HTR-8/SVneo (cell line): ENCODE measurements around the gene NEK5.
"Not testable (repeated sequence)": the region's sequence is repeated elsewhere in the genome, so short reads cannot be mapped to it uniquely, and the experiment has no call there.

Experiments
- DNase-seq: peaks from one replicate; pipeline ENCODE4 v3.0.0; 2011; ENCODE audit warnings: low spot score, mixed read lengths; ENCODE audit not compliant: insufficient read length
- FAIRE-seq: peaks from 2 replicates; lab custom pipeline; 2011; peaks lifted over from hg19 to GRCh38; lab: Jason Lieb, UNC

The NEK5 gene

DNA sequence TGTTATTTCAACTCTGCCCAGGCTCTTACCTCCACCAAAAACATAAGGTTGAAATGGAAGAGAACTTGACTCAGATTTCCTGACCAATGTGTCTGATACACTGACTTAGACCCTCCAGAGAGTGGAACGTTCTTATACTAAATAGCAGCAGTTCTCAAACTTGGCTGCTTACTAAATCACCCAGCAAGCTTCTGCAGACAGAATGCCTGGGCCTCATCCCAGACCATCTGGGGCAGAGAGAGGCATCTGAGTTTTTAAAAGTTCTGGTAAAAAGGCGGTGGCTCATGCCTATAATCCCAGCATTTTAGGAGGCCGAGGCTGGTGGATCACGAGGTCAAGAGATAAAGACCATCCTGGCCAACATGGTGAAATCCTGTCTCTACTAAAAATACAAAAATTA lies 46.3 kb downstream of the NEK5 start:
- no peak for DNase-seq
- no peak for FAIRE-seq

DNA sequence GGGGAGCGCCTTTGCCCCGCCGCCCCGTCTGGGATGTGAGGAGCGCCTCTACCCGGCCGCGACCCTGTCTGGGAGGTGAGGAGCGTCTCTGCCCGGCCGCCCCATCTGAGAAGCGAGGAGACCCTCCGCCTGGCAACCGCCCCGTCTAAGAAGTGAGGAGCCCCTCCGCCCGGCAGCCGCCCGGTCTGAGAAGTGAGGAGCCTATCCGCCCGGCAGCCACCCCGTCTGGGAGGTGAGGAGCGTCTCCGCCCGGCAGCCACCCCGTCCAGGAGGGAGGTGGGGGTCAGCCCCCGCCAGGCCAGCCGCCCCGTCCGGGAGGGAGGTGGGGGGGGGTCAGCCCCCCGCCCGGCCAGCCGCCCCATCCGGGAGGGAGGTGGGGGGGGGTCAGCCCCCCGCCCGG lies 49.0 kb downstream of the NEK5 start:
- not testable (repeated sequence) for FAIRE-seq, DNase-seq

DNA sequence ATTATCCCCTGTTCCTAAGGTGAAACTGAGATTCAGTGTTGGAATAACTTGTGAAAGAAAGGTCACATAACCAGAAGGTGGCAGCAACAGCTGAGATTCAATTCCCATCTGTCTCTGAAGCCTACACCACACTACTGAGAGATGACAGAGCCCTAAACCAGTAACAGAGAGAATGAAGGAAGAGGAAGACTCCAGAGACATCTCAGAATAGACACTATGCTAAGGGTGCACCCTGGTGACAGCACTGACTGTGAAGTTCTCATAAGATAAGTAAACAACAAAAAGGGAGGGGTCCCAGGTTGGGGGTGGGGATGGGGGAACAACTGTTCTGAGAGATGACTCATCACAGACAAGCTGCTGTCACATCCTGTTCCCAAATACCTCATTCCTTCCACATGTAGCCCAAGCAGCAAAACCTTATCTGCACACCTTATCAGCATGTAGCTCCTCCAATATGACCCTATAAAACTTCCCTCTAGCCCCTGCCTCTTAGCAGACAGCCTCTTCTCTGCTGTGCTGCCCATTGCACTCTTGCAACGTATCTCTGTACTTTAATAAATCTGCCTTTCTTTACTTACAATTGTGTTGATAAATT lies 57.8 kb downstream of the NEK5 start:
- FAIRE-seq (no peak), DNase-seq (peak; percentile 14)

DNA sequence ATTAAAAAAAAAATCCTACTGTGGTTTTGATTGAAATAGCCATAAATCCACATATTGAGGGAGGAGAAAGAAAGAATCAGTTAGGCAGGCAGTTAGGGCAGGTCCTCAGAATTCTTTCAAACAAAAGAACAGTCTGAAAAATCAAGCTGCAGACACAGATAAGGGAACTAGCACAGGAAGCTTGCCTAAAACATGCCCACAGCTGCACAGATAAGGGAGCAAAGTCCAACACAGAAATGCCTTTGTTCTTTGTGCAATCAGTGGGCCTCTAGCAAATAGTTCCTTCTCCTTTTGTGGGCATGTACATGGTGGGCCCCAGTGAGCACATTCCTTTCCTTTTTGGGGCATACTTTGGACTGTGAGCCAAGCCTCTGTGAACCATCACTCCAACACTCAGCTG lies 61.6 kb downstream of the NEK5 start:
- FAIRE-seq: no peak
- no peak for DNase-seq

DNA sequence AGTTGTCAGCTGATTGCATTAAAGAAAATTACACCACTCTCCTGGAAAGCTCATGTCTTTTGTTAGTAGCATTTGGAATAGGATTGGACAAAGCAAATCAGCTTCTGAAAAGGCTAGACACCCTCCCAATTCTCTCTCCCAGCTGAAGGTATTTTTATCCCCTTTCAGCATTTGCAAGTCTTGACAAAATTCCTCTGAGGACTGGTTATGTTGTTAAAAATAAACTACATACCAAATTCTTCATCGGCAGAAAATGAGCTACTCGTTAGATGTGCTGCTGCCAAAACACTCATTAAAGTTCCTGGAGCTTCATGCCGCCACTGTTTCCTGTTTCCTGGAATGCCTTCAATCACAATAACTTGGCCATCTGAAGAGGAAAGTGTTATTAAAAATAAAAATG lies 67.3 kb downstream of the NEK5 start:
- no peak for FAIRE-seq
- DNase-seq: no peak

DNA sequence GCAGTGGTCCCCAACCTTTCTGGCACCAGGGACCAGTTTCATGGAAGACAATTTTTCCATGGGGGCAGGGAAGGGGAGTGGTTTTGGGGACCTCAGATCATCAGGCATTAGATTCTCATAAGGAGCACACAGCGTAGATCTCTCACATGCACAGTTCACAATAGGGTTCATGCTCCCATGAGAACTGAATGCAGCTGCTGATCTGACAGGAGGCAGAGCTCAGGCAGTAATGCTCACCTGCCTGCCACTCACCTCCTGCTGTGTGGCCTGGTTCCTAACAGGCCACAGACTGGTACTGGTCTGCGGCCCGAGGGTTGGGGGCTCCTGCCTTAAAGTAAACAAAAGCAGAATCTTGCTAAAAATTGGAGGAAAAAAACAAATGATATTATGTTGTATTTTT lies 67.8 kb downstream of the NEK5 start:
- FAIRE-seq, DNase-seq: not testable (repeated sequence)

DNA sequence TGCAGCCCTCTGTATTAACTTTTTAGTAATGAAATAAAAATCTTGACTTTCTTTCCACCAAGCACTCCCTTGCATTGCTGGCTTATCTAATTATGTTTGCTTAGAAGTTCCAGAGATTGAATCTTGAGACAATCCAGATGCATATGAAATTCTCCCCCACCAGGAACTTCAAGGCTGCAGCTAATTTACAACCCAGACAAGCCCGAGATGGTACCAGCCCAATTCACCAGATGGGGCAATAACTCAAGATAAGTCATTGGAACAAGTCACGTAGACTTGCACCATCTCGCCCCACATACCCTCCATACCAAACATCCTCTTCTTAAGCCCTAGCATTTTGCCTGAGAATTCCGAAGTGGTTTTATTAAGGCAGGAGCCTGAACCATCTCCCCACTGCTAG lies 75.4 kb downstream of the NEK5 start:
- no peak for FAIRE-seq
- DNase-seq: no peak

DNA sequence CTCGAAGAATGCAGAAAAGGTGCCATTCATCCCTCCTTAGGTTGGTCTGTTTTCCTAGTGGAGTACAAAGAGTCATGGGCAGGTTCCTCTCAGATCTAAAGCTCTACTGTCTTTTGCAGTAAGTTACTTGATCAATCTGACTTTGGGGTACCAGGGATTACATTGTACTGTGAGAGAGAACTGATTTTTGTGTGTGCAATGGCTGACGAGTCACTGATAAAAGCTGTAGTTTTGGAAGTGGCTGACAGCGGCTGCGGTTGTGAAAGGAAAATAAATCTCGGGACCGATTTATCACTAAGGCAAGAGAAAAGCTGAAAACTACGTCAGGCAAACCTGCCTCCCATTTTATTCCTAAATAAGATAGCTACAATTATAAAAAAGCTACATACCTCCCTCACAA lies 77.5 kb downstream of the NEK5 start:
- FAIRE-seq: no peak
- no peak for DNase-seq

DNA sequence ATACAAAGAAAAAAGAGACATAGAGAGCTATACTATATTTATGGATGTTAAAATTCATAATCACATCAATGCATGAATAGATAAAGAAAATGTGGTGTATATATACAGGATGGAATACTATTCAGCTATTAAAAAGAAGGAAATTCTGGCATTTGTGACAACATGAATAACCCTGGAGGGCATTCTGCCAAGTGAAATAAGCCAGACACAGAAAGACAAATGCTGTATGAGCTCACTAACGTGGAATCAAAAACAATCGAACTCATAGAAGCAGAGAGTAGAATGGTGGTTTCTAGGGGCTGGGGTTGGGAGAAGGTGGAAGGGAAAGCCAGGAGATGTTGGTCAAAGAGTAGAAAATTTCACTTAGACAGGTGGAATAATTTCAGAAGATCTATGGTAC lies 80.4 kb downstream of the NEK5 start:
- no peak for DNase-seq
- FAIRE-seq: no peak

DNA sequence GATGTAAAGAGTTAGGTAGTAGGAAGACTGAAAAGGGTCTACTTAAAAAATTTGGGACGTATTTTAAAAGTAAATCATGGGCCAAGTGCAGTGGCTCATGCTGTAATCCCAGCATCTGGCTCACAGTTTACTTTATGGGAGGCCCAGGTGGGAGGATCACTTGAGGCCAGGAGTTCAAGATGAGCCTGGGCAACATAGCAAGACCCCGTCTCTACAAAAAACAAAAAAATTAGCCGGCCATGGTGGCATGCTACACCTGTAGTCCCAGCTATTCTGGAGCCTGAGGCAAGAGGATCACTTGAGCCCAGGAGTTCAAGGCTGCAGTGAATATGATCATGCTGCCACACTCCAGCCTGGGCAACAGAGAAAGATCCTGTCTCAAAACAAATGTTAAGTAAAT lies 81.4 kb downstream of the NEK5 start:
- DNase-seq: no peak
- no peak for FAIRE-seq

DNA sequence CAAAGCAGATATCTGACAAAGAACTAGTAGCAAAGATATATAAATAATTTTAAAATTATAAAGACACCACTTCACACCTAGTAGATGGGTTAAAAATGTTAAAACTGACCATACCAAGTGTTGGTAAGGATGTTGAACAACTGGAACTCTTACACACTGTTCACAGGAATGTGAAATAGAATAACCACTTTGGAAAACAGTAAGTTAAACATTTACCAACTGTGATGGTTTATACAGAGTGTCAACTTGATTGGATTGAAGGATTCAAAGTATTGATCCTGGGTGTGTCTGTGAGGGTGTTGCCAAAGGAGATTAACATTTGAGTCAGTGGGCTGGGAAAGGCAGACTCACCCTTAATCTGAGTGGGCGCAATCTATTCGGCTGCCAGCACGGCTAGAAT lies 85.2 kb downstream of the NEK5 start:
- FAIRE-seq: no peak

DNA sequence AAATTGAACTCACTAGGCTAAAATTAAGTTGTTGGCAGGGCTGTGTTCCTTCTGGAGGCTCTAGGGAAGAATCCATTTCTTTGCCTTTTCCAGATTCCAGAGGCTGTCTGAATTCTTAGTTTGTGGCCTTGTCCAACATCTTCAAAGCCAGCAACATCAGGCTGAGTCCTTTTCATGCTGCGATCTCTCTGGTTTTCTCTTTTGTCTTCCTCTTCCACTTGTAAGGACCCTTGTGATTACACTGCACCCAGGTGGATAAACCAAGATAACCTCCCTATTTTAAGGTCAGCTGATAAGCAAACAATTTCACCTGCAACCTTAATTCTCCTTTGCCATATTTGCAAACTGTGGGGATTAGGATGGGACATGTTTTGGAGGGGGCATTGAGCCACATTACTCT lies 92.8 kb downstream of the NEK5 start:
- no peak for FAIRE-seq
- DNase-seq: no peak

More for the DNA sequence above, 85.2 kb downstream of the NEK5 start:
- DNase-seq: no peak

DNA sequence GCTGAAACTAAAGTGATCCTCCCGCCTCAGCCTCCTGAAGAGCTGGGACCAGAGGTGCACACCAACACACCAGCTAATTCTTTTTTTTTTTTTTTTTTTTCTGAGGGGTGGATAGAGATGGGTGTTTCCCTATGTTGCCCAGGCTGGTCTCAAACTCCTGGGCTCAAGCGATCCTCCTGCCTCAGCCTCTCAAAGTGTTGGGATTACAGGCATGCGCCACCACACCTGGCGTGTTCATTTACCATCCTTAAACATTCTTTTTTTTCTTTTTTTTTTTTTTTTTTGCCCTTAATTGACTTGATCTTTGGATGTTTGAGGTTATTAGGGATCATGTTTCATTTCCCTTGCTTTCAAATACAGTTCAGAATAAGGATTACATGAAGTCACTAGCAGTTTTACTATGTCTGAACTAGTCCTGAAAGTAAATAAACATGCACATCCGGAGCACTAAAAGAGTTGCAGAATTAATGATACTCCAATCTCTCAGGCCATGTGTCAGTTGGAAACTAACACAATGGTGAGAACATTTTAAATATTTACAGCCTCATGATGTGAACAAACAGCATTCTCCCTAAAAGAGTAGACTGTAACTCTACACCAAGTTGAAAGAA lies 94.2 kb downstream of the NEK5 start:
- DNase-seq (no peak), FAIRE-seq (no peak)

DNA sequence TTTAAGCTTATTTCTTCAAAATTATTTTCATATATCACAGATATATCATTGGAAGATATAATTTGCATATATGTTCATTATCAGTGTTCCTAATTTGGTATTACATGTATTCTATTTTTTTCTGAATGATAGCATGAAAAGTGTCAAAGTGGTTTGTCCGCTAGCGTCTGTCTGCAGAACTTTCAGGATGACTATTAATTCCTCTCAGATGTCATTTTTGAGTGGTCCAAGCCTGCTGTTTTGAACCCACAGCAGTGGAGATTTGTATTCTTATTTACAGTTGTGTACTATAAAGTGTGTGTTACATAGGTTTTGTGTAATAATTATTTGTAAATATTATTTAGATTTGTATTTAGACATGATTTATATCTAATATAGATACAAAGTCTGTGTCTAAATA lies 95.8 kb downstream of the NEK5 start:
- no peak for FAIRE-seq

DNA sequence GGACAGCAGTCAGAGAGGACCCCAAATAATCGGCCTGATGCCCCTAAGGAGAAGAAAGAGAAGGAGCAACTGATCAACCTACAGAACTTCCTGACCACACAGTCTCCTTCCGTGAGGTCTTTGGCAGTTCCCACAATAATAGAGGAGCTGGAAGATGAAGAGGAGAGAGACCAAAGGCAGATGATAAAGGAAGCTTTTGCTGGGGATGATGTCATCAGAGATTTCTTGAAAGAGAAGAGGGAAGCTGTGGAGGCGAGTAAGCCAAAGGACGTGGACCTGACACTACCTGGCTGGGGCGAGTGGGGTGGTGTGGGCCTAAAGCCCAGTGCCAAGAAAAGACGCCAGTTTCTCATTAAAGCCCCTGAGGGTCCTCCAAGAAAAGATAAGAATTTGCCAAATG lies 98.5 kb downstream of the NEK5 start:
- DNase-seq, FAIRE-seq: not testable (repeated sequence)

More for the DNA sequence above, 95.8 kb downstream of the NEK5 start:
- DNase-seq: no peak

DNA sequence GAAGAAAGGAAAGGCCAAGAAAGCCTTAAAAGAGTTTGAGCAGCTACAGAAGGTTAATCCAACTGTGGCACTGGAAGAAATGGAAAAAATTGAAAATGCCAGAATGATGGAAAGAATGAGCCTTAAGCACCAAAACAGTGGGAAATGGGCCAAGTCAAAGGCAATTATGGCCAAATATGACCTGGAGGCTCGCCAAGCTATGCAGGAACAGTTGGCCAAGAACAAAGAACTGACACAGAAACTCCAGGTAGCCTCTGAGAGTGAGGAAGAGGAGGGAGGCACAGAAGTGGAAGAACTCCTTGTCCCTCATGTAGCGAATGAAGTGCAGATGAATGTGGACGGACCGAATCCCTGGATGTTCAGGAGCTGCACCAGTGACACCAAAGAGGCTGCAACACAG lies 99.3 kb downstream of the NEK5 start:
- FAIRE-seq (no peak), DNase-seq (no peak)

DNA sequence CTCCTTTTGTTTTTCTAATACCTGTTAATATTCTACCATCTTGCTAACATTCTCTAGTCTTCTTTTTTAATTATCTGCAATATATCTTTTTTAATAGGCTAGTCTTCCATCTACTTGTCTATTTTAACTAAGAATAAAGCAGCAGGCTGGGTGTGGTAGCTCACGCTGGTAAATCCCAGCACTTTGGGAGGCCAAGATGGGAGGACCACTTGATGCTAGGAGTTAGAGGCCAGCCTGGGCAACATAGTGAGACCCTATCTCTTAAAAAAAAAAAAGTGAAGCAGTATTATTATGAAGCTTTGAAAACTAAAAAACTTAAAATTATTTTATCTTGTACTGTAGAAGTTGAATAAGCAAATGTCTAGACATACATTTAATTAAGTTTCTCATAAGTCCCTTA lies 101.0 kb downstream of the NEK5 start:
- no peak for DNase-seq
- no peak for FAIRE-seq

DNA sequence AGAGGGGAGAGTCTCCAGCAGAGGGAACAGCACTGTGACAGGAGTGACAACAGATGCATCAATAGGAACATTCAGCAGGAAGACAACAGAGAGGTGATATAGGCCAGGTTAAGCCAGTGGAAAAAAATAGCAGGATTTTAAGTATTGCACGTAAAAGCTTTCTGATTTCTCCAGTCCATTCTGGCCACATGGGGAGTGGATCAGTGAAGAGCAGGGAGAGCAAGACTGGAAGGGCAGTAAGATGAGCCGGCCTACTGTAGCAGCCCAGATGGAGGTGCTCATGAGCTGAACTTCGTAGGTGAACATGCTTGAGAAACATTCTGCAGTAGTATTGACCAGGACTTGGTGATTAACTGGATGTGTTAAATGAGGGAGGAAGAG lies 102.6 kb downstream of the NEK5 start:
- DNase-seq (no peak), FAIRE-seq (no peak)

DNA sequence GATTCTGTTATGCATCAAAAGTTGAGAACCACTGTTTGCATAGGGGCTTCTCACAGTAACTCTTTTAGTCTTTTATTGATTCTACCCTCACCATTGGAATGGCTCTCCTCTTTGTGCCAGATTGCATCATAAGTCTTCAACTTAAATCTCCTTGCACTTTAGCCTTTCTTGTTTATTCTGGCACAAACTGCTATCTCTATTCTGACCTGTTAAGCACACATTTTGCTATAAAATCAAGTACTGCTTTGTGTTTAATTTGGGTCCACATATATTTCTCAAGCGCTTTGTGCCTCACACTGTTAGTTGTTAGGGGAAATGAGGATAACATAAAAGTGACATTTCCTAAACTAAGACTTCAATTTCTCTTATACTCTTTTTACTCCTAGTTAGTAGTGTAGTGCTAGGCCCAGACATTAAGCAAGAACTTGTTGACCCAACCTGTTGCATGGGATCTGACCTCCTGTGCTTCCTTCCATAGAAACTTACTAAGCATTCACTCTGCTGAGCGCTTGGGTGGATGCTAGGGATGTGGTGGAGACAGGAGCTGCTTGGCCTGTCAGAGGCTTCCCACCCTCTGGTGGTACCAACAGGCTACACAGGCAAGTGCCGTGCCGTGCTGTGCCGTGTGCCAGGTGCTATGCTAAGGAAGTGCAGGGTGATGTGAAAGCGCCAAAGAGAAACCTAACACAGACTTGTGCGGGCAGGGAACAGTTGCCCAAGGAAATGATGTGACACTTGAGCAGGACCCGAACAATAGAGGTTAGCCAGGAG lies 103.2 kb downstream of the NEK5 start:
- no peak for DNase-seq
- FAIRE-seq: no peak

DNA sequence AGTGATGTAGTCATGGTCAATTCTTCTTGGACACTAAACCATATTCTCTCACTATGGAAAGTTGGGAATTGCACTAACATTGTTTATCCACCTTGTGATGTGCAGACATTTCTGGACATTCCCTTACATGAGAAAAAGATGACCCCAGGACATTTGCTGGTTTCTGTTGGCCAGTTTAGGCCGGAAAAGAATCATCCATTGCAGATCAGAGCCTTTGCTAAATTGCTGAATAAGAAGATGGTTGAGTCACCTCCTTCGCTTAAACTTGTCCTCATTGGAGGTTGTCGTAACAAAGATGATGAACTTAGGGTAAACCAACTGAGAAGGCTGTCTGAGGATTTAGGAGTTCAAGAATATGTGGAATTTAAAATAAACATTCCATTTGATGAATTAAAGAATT lies 104.4 kb downstream of the NEK5 start, which contains the start of gene UTP14C:
Gene UTP14C (plus strand): TSS at position 211 of the 400 bp plus-strand sequence. CDS start 4,114 bp downstream, outside the sequence.
- FAIRE-seq (no peak), DNase-seq (no peak)

DNA sequence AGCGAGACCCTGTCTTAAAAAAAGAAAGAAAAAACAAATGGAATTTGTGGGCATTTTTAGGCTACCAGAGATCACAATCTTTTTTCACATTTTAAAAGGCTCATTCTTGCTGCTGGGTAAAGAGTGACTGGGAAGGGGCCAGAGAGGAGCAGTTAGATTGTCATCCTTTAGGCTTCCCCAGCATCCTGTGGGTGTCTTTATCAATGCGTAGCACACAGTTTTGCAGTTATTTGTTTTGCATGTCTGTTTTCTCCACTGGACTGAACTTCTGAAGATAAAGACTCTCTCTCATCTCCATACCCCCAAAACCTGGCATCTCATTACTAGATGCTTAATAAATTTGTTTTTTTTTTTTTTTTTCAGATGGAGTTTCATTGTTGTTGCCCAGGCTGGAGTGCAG lies 106.5 kb downstream of the NEK5 start:
- FAIRE-seq (no peak), DNase-seq (no peak)
